Forelimb muscle (tissue), 1 donor: ENCODE data around the gene MXRA7. TPM values are rescaled to one million over a fixed set of nuclear protein-coding genes. Genes with fewer than 3 reads are reported as not detected.
A peak's percentile ranks its signal among the peaks of the same experiment; 100 is the strongest.

Experiments
- DNase-seq: peaks from one replicate; pipeline ENCODE4 v3.0.0-alpha.2; 2013; ENCODE audit warnings: low read depth
- polyA plus RNA-seq: library from polyadenylated mRNA; unstranded; fragments of 120-200 nt; gene quantifications from one replicate; pipeline ENCODE4 v1.2.1, GENCODE V29; 2013; ENCODE audit not compliant: insufficient read length

Gene MXRA7
- polyA plus RNA-seq, 1 donor: 135 TPM

GRCh38 chr17:76677406-76677805 is 33.4 kb downstream of the MXRA7 start:
- DNase-seq: no peak

- DNase-seq: no peak
These were observed 34.1 kb downstream of the MXRA7 start for GRCh38 chr17:76676629-76677028.

- no peak for DNase-seq
These were observed 35.1 kb downstream of the MXRA7 start for GRCh38 chr17:76675648-76676047.

GRCh38 chr17:76674600-76674999 is 36.2 kb downstream of the MXRA7 start:
- DNase-seq: no peak

GRCh38 chr17:76673729-76674128 is 37.0 kb downstream of the MXRA7 start:
- no peak for DNase-seq

- DNase-seq: no peak
These were observed 37.9 kb downstream of the MXRA7 start for GRCh38 chr17:76672892-76673291.

GRCh38 chr17:76672270-76672851 is 38.4 kb downstream of the MXRA7 start:
- DNase-seq: no peak

- DNase-seq: no peak
These were observed 38.9 kb downstream of the MXRA7 start for GRCh38 chr17:76671912-76672262.

GRCh38 chr17:76671123-76671911 is 39.4 kb downstream of the MXRA7 start:
- peak; percentile 100 for DNase-seq

- no peak for DNase-seq
These were observed 40.0 kb downstream of the MXRA7 start for GRCh38 chr17:76670718-76671122.

GRCh38 chr17:76670020-76670717 is 40.6 kb downstream of the MXRA7 start:
- no peak for DNase-seq

- DNase-seq: no peak
These were observed 42.8 kb downstream of the MXRA7 start for GRCh38 chr17:76667786-76668453.

- no peak for DNase-seq
These were observed 43.3 kb downstream of the MXRA7 start for GRCh38 chr17:76667491-76667755.

- no peak for DNase-seq
These were observed 50.1 kb downstream of the MXRA7 start for GRCh38 chr17:76660656-76661042.

GRCh38 chr17:76659928-76660655 is 50.7 kb downstream of the MXRA7 start:
- DNase-seq: no peak

GRCh38 chr17:76658242-76658662 is 52.5 kb downstream of the MXRA7 start:
- no peak for DNase-seq

- no peak for DNase-seq
These were observed 53.1 kb downstream of the MXRA7 start for GRCh38 chr17:76657505-76658241.

GRCh38 chr17:76654408-76654807 is 56.4 kb downstream of the MXRA7 start:
- DNase-seq: no peak

- DNase-seq: no peak
These were observed 60.3 kb downstream of the MXRA7 start for GRCh38 chr17:76650504-76650903.

- no peak for DNase-seq
These were observed 64.1 kb downstream of the MXRA7 start for GRCh38 chr17:76646712-76647111.

GRCh38 chr17:76645481-76645880 is 65.3 kb downstream of the MXRA7 start:
- no peak for DNase-seq
